Thymus (tissue), 11 donors: ENCODE results near the gene DNM3. TPM values are rescaled to one million over a fixed set of nuclear protein-coding genes. Genes with fewer than 3 reads are reported as not detected.

Experiments
- DNase-seq, 9 donors: peaks; one replicate each; pipeline ENCODE4 v3.0.0-alpha.2; 2013; ENCODE audit warnings: low spot score in 9 of 9, low read depth in 6 of 9, missing footprints in 1 of 9
- H3K27ac ChIP-seq, 2 donors: one replicate each; pipeline ENCODE4 v1.5.1; 2013; ENCODE audit warnings: control low read depth in 1 of 2, low read depth in 1 of 2, low read length in 1 of 2, mild to moderate bottlenecking in 1 of 2, moderate library complexity in 1 of 2
- H3K27me3 ChIP-seq, 2 donors: one replicate each; pipeline ENCODE4 v1.5.1; 2013; ENCODE audit warnings: low read length in 1 of 2; ENCODE audit not compliant: control insufficient read depth in 2 of 2, insufficient read depth in 1 of 2
- H3K36me3 ChIP-seq, 2 donors: one replicate each; pipeline ENCODE4 v1.5.1; 2013; ENCODE audit warnings: low read length in 1 of 2, mild to moderate bottlenecking in 1 of 2, moderate library complexity in 1 of 2; ENCODE audit not compliant: control insufficient read depth in 2 of 2, insufficient read depth in 2 of 2
- H3K4me1 ChIP-seq, 2 donors: one replicate each; pipeline ENCODE4 v1.5.1; 2013; ENCODE audit warnings: low read length in 2 of 2; ENCODE audit not compliant: control insufficient read depth in 2 of 2, insufficient read depth in 2 of 2
- H3K4me3 ChIP-seq, 2 donors: one replicate each; pipeline ENCODE4 v1.5.1; 2013; ENCODE audit warnings: low read length in 2 of 2, control low read depth in 1 of 2, mild to moderate bottlenecking in 1 of 2
- H3K9me3 ChIP-seq, 2 donors: one replicate each; pipeline ENCODE4 v1.5.1; 2013; ENCODE audit warnings: low read length in 1 of 2, mild to moderate bottlenecking in 1 of 2; ENCODE audit not compliant: control insufficient read depth in 2 of 2, insufficient read depth in 1 of 2
- WGBS: extraction: QIAGEN DNeasy Blood & Tissue Kit; methylation state at CpG from one replicate; pipeline ENCODE4 v1.1.7; 2013; 5-methylcytosine and 5-hydroxymethylcytosine counted together
- polyA plus RNA-seq: library from polyadenylated mRNA; stranded (reverse); fragments of 200-250 nt; gene quantifications from one replicate; pipeline ENCODE4 v1.2.3, GENCODE V29; 2013
- total RNA-seq: library from RNA; stranded (reverse); fragments of 120-200 nt; gene quantifications from one replicate; pipeline ENCODE4 v1.2.4, GENCODE V29; 2013
- donor health status: healthy.

Gene DNM3
- total and polyA plus RNA-seq, 2 donors: 1.9 to 2.2 TPM

- no peak overlapping the region for H3K27ac ChIP-seq
- peaks cover 0 to 11% of the 10 kb centered on the region in 2 donors for H3K9me3 ChIP-seq
- no peaks in the 10 kb centered on the region for H3K36me3 ChIP-seq
- H3K4me3 ChIP-seq: no peak overlapping the region
- 98% methylated on average over 1 of the region's 1 CpG for WGBS
- H3K4me1 ChIP-seq: no peaks in the 10 kb centered on the region
- no peaks in the 10 kb centered on the region for H3K27me3 ChIP-seq
- DNase-seq: no peak
Measured at GRCh38 chr1:172265905-172266304, 424.6 kb downstream of the DNM3 start.

- H3K9me3 ChIP-seq: peaks cover 0 to 7% of the 10 kb centered on the region in 2 donors
- H3K4me3 ChIP-seq: no peak overlapping the region
- no peak for DNase-seq
- H3K27me3 ChIP-seq: no peaks in the 10 kb centered on the region
- no peaks in the 10 kb centered on the region for H3K36me3 ChIP-seq
- 94% methylated on average over 1 of the region's 1 CpG for WGBS
- no peak overlapping the region for H3K27ac ChIP-seq
- H3K4me1 ChIP-seq: no peaks in the 10 kb centered on the region
Measured at GRCh38 chr1:172266528-172267174, 425.4 kb downstream of the DNM3 start.

GRCh38 chr1:172268237-172268636, 426.9 kb downstream of the DNM3 start:
- no peaks in the 10 kb centered on the region for H3K4me1 ChIP-seq
- no peaks in the 10 kb centered on the region for H3K36me3 ChIP-seq
- DNase-seq: no peak
- H3K9me3 ChIP-seq: no peaks in the 10 kb centered on the region
- no peak overlapping the region for H3K27ac ChIP-seq
- 97% methylated on average over 3 of the region's 3 CpGs for WGBS
- H3K4me3 ChIP-seq: no peak overlapping the region
- no peaks in the 10 kb centered on the region for H3K27me3 ChIP-seq

- DNase-seq: no peak
- WGBS: 97% methylated on average over 5 of the region's 5 CpGs
- no peak overlapping the region for H3K4me3 ChIP-seq
Measured at GRCh38 chr1:172269084-172269483, 427.8 kb downstream of the DNM3 start.

GRCh38 chr1:172269644-172270043, 428.3 kb downstream of the DNM3 start:
- H3K4me1 ChIP-seq: no peaks in the 10 kb centered on the region
- WGBS: 96% methylated on average over 3 of the region's 3 CpGs
- no peak for DNase-seq
- H3K36me3 ChIP-seq: no peaks in the 10 kb centered on the region
- no peaks in the 10 kb centered on the region for H3K9me3 ChIP-seq
- H3K4me3 ChIP-seq: no peak overlapping the region
- H3K27me3 ChIP-seq: no peaks in the 10 kb centered on the region
- H3K27ac ChIP-seq: no peak overlapping the region

More at GRCh38 chr1:172269084-172269483, 427.8 kb downstream of the DNM3 start:
- Histone ChIP-seq H3K36me3 (no peaks in the 10 kb centered on the region), H3K4me1 (no peaks in the 10 kb centered on the region), H3K27ac (no peak overlapping the region), H3K9me3 (no peaks in the 10 kb centered on the region), H3K27me3 (no peaks in the 10 kb centered on the region)

GRCh38 chr1:172270605-172271004, 429.3 kb downstream of the DNM3 start:
- no peak for DNase-seq
- no peaks in the 10 kb centered on the region for H3K27me3 ChIP-seq
- 22% methylated on average over 3 of the region's 3 CpGs for WGBS
- H3K9me3 ChIP-seq: no peaks in the 10 kb centered on the region
- H3K4me3 ChIP-seq: no peak overlapping the region
- H3K27ac ChIP-seq: no peak overlapping the region
- H3K4me1 ChIP-seq: no peaks in the 10 kb centered on the region
- no peaks in the 10 kb centered on the region for H3K36me3 ChIP-seq

- H3K4me1 ChIP-seq: no peaks in the 10 kb centered on the region
- H3K4me3 ChIP-seq: no peak overlapping the region
- no peaks in the 10 kb centered on the region for H3K36me3 ChIP-seq
- 43% methylated on average over 1 of the region's 1 CpG for WGBS
- no peaks in the 10 kb centered on the region for H3K9me3 ChIP-seq
- no peak overlapping the region for H3K27ac ChIP-seq
- no peaks in the 10 kb centered on the region for H3K27me3 ChIP-seq
- no peak for DNase-seq
Measured at GRCh38 chr1:172272087-172272486, 430.8 kb downstream of the DNM3 start.

- WGBS: 94% methylated on average over 4 of the region's 4 CpGs
- Histone ChIP-seq H3K4me1 (no peaks in the 10 kb centered on the region), H3K4me3 (no peak overlapping the region), H3K36me3 (no peaks in the 10 kb centered on the region), H3K27ac (no peak overlapping the region), H3K27me3 (no peaks in the 10 kb centered on the region), H3K9me3 (no peaks in the 10 kb centered on the region)
- DNase-seq: no peak
Measured at GRCh38 chr1:172273647-172274396, 432.5 kb downstream of the DNM3 start.

GRCh38 chr1:172275478-172275877, 434.2 kb downstream of the DNM3 start:
- Histone ChIP-seq H3K27ac (no peak overlapping the region), H3K4me3 (no peak overlapping the region), H3K27me3 (no peaks in the 10 kb centered on the region), H3K4me1 (no peaks in the 10 kb centered on the region), H3K9me3 (no peaks in the 10 kb centered on the region), H3K36me3 (no peaks in the 10 kb centered on the region)
- WGBS: 100% methylated on average over 1 of the region's 1 CpG
- no peak for DNase-seq
